HG03354 (cell line): ENCODE results near the gene CMIP.

Experiments
- ATAC-seq: cut with Tn5 transposase; IDR thresholded peaks from one replicate; pipeline ENCODE4 v1.9.1; 2021; ENCODE audit warnings: mild to moderate bottlenecking; ENCODE audit not compliant: unreplicated experiment, poor library complexity, severe bottlenecking

Gene CMIP

DNA sequence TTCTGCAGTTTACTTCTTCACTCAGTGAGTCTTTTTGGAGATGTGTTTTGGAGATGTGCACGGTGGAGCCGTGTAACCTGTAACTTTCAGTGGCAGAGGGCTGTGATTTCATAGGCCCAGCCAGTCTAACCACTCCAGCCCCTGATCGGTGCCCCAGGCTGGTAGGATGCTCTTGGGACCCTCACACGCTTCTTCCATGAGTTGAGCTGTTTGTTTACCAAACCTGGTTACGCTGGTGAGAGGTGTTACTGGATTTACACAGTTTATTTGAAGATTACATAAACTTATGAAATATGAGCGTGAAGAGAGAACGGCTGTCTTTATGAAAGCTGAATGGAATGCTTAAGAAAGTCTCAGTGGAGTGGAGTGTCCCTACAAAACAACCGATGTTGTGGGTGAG, 96.7 kb downstream of the CMIP start:
- ATAC-seq: no peak

DNA sequence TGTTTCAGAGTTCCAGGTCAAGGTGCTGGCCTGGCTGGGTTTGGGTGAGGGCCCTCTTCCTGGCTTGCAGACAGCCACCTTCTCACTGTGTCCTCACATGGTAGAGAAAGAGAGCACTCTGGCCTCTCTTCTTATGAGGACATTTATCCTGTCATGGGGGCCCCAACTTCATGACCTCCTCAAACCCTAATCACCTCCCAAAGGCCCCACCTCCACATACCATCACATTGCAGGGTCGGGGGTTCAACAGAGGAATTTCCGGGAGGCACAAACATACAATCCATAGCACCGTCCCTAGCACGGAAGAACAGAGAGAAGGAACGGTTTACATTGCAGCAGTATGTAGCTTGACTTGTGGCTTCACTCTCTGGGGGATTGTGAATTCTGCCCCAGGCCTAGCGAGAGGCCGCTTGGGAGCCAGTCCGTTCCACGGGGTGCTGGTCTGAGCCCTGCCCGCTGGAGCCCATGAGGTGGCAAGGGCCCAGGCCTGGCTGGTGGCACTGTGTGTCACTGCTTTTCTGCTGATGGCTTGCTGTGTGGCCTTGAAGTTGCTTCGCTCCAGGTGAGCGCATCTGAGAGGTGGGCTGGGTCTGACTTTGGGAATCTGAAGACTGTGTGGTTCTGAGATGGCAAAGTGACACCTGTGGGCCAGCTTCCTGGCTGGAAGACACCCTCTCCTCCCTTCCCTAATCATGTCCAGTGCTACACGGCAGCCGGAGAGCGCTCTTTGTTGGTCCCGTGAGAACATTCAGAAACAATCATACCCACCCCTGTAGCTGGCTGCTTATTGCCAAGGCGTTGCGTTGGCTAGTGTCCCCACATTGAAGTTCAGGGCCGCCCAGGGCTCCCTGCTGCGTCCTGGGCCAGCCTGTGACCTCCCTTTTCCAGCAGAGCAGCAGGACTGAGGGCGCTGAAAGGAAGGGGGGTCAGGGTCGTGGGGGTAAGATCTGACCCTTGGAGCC, 98.3 kb downstream of the CMIP start:
- no peak for ATAC-seq

DNA sequence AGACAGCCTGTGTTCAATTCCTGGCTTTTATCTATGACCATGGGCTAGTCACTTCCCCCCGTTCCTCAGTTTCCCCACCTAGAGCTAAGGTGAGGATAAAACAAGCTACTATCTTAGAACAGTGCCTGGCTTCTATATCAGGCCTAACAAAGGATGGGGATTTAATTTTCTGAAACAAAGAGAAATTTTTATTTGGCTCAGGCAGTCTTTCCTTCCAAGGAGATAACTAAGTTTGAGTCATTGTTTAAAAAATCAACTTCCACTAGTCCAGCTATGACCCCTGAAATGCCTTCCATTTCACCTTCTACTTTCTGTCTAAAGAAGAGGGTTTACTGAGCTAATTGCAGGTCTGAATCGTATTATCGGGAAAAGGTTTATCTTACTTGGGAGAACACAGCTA, 99.0 kb downstream of the CMIP start:
- no peak for ATAC-seq

DNA sequence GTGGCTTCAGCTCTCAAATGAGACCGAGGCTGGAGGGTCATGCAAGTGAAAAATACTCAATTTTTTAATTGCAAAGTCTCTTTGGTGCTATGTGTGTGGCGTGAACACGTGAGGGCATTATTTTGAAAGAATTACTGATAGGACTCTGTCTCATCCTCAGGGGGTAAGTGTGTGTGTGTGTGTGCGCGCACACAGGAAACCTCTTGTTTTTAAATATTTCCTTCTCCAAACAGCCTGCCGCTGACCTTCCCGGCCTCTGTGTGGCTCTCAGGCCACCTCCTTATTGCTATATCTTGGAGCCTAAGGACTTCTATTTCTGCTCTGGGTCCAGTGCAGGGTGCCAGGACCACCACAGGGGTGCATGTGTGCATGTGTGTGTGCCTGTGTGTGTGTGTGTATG, 99.7 kb downstream of the CMIP start:
- no peak for ATAC-seq

DNA sequence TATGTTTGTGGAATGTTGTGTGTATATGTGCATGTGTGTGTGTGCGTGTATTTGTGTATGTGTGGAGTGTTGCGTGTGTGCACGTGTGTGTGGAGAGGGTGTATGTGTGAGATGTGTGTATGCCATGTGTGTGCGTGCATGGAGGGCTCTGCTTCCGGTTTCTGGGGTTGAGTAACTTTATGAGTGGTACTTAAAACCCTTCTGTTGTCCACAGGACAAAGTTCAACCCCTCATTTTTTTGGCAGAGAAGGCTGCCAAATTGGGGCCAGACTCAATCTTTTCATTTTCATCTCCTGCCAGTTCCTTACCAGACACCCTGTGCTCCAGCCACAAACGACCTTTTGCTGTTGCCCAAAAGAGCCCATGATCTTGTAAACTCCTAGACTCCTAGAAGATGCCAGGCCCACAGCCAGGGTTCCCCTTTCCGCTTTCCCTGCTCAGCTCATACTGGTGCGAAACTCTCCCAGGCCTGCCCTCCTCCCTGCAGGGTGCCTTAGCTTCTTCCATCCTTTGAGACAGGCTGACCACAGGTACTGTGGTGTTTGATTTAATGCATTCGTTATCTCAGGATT, 100.2 kb downstream of the CMIP start:
- ATAC-seq: no peak

DNA sequence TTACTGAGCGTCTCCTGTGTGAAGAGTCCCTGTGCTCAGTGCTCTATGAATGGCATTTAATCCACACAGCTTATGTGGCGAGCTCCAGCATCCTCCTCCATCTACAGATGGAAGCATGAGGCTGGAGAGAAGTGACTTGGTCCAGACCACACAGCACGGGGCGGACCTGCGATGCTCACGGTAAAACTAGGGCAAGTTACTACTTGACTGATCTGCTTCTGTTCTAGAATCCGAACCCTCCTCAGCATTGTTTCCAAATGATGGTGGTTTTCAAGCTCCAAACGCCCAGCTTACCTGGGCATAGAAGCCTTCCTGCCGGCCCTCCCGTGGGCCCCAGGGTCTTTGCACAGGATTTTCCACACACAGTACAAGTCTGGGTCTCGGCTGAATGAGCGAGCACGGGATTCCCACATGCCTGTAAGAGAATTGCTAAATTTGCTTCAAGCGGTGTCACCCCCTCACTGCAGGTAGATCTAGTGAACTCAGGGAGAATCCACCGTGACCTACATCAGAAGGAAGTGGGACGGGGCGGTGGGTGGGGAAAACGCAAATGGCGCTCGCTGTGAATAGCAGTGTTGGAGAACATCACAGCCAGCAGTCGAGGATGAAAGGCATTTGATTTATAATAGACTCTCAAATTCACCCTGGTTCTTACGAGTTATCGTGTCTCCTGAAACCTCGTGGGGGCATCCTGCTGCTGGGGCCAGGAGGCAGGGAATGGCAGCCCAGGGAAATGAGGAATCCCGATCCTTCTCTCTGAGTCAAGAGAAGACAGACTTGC, 101.1 kb downstream of the CMIP start:
- ATAC-seq: no peak

DNA sequence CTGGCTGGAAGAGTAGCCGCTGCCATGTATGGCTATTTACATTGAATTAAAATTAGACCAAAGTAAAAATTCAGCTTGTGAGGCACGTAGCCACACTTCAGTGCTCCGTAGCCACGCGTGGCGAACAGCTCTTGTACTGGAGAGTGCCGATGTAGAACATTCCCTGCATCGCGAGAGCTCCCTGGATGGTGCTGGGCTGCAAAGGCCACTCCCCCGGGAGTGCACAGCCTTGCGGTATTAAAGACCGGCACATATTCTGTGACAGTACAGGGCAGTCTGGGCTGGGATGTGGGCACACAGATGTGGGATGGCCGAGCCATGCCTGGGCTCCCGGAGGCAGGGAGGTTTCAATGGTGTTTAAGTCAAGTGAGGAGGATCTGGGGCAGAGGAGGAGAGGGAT, 102.2 kb downstream of the CMIP start:
- ATAC-seq: no peak

DNA sequence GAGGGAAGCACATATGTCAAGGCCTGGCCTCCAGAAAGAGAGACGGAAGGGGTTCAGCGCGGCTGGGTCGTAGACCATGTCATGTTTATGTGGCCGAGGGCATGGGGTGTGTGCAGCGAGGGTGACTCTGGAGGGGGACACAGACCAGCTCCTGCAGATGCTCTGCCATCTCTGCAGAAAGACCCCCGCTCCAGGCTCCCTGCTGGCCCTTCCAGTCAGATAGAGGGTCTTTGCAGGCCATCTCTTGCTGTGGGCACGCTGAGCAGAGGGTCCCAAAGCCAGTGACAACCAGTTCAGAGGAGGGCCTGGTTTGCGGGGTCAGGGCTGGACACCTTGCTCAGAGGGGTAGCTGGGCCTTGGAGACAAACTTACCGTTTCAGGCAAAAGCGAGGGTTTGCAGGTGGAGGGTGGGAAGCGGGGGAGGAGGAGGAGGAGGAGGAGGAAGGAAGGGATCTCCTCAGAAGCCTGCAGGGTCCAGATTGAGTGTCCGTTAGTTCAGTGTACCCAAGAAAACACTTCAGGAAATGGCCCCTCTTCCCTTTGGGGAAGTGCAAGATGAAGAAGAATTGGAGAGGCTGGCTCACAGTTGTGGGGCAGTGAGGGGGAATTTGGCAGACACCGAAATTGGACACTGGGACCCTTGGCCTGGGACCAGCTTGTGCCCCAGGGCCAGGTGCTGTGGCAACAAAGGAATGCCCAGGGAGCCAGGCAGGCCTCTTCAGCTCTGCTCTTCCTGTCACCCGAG, 102.8 kb downstream of the CMIP start:
- ATAC-seq: no peak

DNA sequence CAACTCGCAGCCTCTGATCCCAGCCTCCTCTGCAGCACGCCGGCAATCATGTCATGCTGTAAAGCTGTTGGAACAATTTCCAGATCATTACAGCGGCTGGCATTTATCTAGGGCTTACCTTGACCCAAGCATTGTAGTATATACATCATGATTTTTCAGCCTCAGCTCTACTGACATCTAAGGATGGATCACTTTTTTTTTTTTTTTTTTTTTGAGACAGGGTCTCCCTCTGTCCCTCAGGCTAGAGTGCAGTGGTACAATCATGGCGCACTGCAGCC, 103.3 kb downstream of the CMIP start:
- ATAC-seq: no peak

DNA sequence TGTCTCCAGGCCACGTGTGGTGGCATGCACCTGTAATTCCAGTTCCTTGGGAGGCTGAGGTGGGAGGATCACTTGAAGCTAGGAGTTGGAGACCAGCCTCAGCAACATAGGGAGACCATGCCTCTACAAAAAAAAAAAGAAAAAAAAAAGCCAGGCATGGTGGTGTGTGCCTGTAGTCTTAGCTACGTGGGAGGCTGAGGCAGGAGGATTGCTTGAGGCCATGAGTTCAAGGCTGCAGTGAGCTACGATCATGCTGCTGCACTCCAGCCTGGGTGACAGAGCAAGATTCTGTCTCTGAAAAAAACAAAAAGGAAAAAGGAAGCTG, 103.9 kb downstream of the CMIP start:
- ATAC-seq: no peak

DNA sequence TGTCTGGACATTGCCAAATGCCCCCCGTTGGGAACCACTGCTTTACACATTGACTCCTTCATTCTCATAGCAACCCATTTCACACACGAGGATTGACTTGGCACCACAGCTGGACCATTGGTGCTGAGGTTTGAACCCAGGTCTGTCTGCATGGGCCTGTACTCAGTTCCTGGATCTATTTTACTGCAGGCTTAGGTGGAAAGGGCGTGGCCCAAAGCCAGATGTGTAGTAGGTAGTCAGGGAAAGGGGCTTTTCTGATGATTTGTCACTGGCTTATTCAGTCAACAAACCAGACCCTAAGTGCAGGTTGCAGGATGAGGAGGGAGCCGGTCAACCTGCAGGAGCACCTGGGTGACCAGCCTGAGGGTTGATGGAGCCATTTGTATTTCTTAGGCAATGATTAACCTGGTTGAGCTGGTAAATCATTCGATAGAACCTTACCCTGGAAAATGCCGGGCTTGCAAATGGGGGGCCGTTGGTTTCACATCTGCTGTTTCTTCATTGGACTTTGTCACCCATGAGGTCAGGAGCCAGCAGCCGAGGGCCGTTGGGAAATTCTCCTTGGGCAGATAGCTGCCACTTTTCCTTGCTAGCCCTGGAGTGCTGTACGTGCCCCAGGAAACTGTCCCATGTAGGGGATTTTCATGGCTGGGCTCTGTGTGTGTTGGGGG, 104.4 kb downstream of the CMIP start:
- no peak for ATAC-seq

DNA sequence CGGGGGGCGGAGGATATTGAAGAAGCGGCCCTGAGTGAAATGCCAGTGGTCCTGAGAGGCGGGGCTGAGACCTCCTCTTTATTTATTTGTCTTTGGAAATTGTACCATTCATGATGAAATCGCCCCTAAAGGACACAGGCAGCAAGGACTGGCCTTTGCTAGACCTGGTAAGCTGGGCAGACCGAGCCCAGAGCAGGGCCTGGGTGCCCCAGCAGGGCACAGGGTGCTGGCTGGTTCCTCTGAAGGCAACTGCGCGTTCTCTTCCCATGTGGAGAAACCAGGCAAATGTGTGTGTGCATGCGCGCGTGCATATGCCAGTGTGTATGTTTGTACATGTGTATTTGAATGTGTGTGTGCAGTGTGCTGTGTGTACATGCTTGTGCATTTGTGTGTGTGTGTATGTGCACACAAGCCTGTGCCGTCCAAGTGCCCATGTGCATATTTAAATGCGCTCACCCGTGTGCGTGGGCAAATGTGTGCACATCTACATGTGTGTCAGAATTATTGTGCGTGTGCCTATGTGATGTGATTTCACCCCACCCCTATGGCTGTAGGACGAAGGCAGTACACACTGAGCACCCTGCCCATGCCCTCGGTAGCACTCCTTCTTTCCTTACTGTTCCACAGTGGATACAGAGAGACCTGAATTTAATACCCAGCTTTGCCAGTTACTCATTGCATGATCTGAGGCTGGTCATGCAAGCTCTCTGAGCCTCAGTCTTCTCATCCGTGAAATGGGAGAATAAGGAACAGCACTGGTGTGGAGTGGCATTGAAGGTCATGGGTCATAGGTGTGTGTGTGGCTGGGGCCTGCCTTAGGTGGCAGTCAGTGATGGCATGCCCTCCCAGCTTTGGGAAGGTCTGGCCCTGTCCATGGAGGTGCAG, 105.2 kb downstream of the CMIP start:
- no peak for ATAC-seq

DNA sequence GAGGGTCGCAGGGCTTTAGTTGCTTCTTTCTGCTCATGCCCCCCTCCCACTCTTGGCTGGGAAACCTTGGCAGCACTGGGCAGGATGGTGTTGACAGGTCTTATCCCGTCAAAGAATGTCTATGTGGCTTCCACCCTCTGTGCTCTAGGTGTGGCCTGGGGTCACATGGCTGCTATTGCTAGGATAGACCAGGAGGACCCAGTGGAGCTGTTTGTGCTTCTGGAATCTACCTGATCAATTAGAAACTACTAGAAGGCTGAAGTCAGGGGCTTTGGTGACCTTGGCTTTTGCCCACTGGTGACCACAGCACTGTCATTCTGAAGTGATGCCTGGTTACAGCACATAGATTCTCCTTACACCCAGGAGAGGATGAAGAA, 105.8 kb downstream of the CMIP start:
- no peak for ATAC-seq

DNA sequence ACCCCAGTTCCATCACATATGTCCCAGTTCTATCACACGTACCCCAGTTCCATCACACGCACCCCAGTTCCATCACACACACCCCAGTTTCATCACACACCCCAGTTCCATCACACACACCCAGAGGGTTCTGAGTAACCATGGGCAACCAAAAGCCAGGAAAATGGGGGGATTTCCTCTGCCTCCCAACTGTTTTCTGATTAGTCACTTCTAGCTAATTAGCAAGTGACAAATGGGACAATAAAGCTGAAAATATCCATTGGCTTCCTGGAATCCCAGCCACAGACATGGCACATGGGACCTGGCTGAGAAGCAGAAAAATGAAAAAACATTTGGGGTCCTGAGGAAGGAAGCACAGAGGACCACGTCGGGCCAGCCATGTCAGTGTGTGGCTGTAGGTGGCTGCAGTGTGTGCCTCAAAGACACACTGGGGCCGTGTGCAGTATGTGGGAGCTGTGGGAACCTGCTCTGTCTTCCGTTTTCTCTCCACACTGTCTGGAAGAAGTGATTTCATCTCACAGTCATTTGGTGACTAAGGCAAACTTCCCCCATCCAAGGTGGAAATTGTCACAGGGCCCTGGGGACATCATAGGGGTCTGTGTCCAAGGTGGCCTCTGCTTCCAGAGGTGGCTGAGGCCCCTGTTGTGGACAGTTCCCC, 106.7 kb downstream of the CMIP start:
- ATAC-seq: no peak

DNA sequence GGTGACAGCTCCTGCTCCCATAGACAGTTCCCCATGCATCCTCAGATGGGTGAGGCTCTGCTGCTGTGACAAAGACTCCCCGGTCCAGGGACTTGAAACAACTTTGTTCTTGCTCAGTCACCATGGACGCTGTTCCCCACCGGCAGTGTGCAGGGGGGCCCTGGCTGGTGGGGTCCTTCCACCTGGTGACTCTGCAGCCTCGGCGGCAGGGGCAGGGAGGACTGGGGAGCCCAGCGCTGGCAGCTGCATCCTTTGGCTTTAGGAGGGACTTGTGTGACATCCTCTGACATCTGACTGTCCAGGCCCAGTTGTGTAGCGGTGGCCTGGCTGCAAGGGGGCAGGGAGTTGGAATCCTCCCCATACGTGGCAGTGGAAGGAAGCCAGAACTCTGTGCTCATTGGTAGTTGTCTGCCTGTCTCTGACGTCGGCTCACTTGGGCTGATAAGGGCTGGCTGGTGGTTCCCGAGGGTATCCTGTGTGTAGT, 107.3 kb downstream of the CMIP start:
- ATAC-seq: no peak

DNA sequence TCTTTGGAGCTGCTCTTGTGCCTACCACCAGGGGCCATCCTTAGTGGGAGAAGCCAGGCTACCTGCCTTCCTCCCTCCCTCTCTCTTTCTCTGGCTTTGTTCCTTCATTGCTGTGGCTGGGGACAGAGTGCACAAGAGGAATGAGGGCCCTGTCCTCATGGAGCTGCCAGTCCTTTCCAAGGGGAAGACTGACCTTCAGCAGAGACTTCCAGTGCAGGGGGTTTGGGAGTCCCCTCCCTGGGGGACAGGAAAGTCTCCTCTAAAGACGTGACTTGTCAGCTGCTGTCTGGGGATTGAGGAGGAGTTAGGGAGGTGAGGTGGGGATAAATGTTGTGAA, 108.1 kb downstream of the CMIP start:
- no peak for ATAC-seq

DNA sequence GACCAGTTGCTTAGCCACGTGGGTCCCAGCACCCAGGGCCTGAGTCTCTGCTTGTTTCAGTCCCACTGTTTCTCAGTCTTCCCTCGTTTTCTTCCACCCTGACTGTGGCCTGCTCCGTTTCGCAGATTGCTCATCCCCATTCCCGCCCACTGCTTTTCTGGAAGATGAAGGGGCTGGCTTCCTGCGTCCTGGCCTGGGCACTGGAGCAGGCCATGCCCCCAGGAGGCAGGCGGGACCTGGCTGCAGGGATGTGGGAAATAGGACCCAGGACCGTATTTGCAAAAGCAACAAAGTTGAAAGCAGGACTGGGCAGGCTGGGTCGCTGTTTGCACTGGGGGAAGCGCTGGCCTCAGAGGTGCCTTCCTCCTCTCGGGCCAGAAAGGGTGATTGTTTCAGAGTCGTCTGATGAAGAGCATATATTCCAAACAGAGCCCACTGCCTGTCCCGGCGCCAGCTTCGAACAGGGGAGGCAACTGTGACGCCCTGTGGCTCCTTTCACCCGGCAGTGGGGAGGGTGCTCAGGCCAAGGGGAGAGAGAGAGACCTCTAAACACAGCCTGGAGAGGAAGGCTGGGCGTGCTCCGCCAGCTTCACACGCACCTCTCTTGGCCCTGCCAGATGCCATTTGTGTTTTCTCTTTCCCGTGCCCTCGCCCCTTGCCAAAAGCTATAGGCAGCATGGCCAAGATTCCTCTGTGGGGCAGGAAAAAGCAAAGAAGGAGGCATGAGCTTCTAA, 108.6 kb downstream of the CMIP start:
- no peak for ATAC-seq
